Heart left ventricle (tissue), 16 donors: Measurements from ENCODE around the gene NSD2. TPM values are rescaled to one million over a fixed set of nuclear protein-coding genes. Genes with fewer than 3 reads are reported as not detected.

Source experiments
- ATAC-seq, 4 donors: fragments of 200-7000 bp; cut with Tn5 transposase; one replicate each; pipeline ENCODE4 v1.9.1; 2020 to 2022; ENCODE audit warnings: moderate library complexity in 4 of 4, mild to moderate bottlenecking in 3 of 4, moderate number of reproducible peaks in 1 of 4
- DNase-seq, 5 donors: peaks; one replicate each; pipeline ENCODE4 v3.0.0-alpha.2; 2020
- H3K27ac ChIP-seq, 12 donors: fragments of 200-600 bp; sonication (generic) in 4 of 12; one replicate each; pipeline versions ENCODE4 v1.5.0 to v1.8.0; 2016 to 2022; ENCODE audit warnings: mild to moderate bottlenecking in 2 of 12
- H3K27me3 ChIP-seq, 9 donors: fragments of 200-600 bp; sonication (generic) in 2 of 9; one replicate each; pipeline versions ENCODE4 v1.5.1 to v1.8.0; 2016 to 2022; ENCODE audit warnings: mild to moderate bottlenecking in 3 of 9
- H3K36me3 ChIP-seq, 9 donors: fragments of 200-600 bp; sonication (generic) in 2 of 9; one replicate each; pipeline versions ENCODE4 v1.5.0 to v1.8.0; 2018 to 2022; ENCODE audit warnings: mild to moderate bottlenecking in 2 of 9
- H3K4me1 ChIP-seq, 12 donors: fragments of 200-600 bp; sonication (generic) in 4 of 12; one replicate each; pipeline versions ENCODE4 v1.5.0 to v1.8.0; 2016 to 2022; ENCODE audit warnings: mild to moderate bottlenecking in 3 of 12
- H3K4me3 ChIP-seq, 12 donors: fragments of 200-600 bp; sonication (generic) in 4 of 12; one replicate each; pipeline versions ENCODE4 v1.5.0 to v1.8.0; 2017 to 2022; ENCODE audit warnings: mild to moderate bottlenecking in 9 of 12, moderate library complexity in 4 of 12
- H3K9me3 ChIP-seq, 12 donors: fragments of 200-600 bp; sonication (generic) in 4 of 12; one replicate each; pipeline versions ENCODE4 v1.5.0 to v1.8.0; 2016 to 2022; ENCODE audit warnings: mild to moderate bottlenecking in 1 of 12
- POLR2A ChIP-seq, 2 donors: fragments of 450-650 bp; IDR thresholded peaks; one replicate each; pipeline ENCODE4 v1.6.1; 2017; ENCODE audit warnings: antibody characterized with exemption in 2 of 2, mild to moderate bottlenecking in 2 of 2, moderate library complexity in 2 of 2
- WGBS, 4 donors: extraction: QIAGEN DNeasy Blood & Tissue Kit in 2 of 4; methylation state at CpG; one replicate each; pipeline versions ENCODE4 v1.1.5 to v1.1.7; 2013 to 2018; 5-methylcytosine and 5-hydroxymethylcytosine counted together
- intact Hi-C, 10 donors: fragments of 100-400 bp; cut with DNase I; formaldehyde crosslinking; loops; one replicate each; pipeline versions ENCODE4 v1.11.1 to v1.14.2; 2022
- polyA plus RNA-seq, 2 donors: library from polyadenylated mRNA; stranded (reverse); fragments of 200-250 nt; gene quantifications; one replicate each; pipeline ENCODE4 v1.2.3, GENCODE V29; 2013
- total RNA-seq, 9 donors: library from RNA; depleted of rRNA in 2 of 9; stranded (reverse); fragments of >200 nt in 2 of 9; fragmentation: NEBNext Ultra II Directional in 3 of 9; extraction: Animal tissue kit (Norgen Biotek cat#: 25700) in 3 of 9; gene quantifications; one replicate each; pipeline versions ENCODE4 v1.1.0 to v1.2.4, GENCODE V29; 2016 to 2023
- TF ChIP-seq, protein P1 (sequence below), 12 donors: fragments of 200-600 bp; sonication (generic) in 4 of 12; IDR thresholded peaks; one replicate each; pipeline versions ENCODE4 v1.5.0 to v1.8.0; 2018 to 2022; ENCODE audit warnings: antibody characterized with exemption in 12 of 12, mild to moderate bottlenecking in 5 of 12
- donor health status: ischemic (EF 13 %, LVEDD 7.1; RV severe dilation, severe dysfunction).
- donor health status: healthy with polysubstance abuse.
- donor health status: DM: no; HTN: yes; CAD: no.
- donor health status: DM: no; HTN: no; CAD: no.
- donor health status: ischemic (EF 25% LVEDD 6.9; RV normal size, moderate dysfunction).
- donor health status: ischemic (EF 25% LVEDD 5.7; RV mildly dilated, moderate dysfunction).
- donor health status: healthy.
- donor health status: DM: yes; HTN: yes; CAD: no.
- donor health status: ischemic (EF 35%, LVEDD 5.7; RV mildly dilated, moderate dysfunction).
- donor health status: nonischemic (EF 11% LVEDD 7.7; RV severe dilation, severe dysfunction).
- donor health status: DM: yes; HTN: yes; CAD: no.
- donor health status: PGD.
- donor health status: ischemic (EF 29% LVEDD 5.4; RV normal size, mild dysfunction).
- donor health status: nonischemic (EF 23%, LVEDD 6.1; RV moderate dilation, normal function).

NSD2 gene
- total and polyA plus RNA-seq, 11 donors, result 11.4 to 63.3 (median 39.0) TPM

DNA sequence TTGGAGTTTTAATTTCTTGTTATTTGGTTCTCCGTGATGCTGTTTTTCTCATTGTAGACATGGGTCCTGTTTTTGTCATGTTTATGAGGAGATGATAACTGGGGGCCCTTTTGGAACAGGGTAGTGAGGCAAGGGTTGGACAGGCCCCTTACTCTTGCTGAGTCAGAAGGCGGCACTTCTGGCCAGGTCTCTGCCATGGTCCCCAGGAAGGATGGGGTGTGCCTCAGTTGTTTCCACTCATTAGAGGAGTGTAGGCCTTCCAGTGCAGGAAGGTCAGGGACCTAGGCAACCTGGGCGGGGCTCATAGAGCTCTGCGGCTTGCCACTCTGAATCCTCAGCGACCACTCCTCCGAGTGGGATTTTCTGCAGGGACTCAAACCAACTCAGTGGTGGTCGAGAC is 69.4 kb downstream of the NSD2 start:
- DNase-seq (no peak), ATAC-seq (peak in 3 of 4 donors; percentile 55 to 69 (median 56))
- Histone ChIP-seq H3K4me1 (peaks cover 0 to 18% (median 10%) of the 10 kb centered on the region in 12 donors), H3K36me3 (peaks cover 0 to 80% (median 59%) of the 10 kb centered on the region in 9 donors), H3K27ac (peak overlapping the region in 10 of 12 donors; percentile 6 to 65 (median 38)), H3K4me3 (no peak overlapping the region), H3K27me3 (no peaks in the 10 kb centered on the region), H3K9me3 (no peaks in the 10 kb centered on the region)
- intact Hi-C loops, result no loop called here
- TF ChIP-seq, protein P1, sequence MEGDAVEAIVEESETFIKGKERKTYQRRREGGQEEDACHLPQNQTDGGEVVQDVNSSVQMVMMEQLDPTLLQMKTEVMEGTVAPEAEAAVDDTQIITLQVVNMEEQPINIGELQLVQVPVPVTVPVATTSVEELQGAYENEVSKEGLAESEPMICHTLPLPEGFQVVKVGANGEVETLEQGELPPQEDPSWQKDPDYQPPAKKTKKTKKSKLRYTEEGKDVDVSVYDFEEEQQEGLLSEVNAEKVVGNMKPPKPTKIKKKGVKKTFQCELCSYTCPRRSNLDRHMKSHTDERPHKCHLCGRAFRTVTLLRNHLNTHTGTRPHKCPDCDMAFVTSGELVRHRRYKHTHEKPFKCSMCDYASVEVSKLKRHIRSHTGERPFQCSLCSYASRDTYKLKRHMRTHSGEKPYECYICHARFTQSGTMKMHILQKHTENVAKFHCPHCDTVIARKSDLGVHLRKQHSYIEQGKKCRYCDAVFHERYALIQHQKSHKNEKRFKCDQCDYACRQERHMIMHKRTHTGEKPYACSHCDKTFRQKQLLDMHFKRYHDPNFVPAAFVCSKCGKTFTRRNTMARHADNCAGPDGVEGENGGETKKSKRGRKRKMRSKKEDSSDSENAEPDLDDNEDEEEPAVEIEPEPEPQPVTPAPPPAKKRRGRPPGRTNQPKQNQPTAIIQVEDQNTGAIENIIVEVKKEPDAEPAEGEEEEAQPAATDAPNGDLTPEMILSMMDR (IDR thresholded peaks at IDR 0.05), result no peak
- TF ChIP-seq POLR2A (IDR thresholded peaks at IDR 0.05), result no peak
- WGBS, 4 donors, result 81 to 86% (median 83%) methylated on average over 7 of the region's 7 CpGs

DNA sequence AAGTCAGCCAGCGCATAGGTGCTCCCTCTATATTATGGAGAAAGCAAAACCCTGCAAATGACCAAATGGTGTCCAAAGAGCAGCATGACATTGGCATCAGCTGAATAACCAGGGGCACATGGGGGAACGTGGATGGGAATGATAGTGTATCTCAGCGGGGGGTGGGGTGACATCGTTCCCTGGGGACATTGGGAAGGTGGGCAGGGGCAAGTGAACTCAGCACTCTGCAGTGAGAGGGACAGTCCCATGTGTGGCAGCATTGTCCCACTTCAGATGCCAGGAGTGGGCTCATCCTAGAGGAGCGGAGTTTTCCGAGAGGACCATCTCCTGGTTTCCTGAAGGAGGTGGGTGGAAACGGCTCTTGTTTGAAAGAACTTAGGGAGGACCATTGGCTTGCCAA is 72.7 kb downstream of the NSD2 start:
- Histone ChIP-seq H3K27ac (no peak overlapping the region), H3K4me3 (no peak overlapping the region), H3K9me3 (no peaks in the 10 kb centered on the region), H3K4me1 (peaks cover 0 to 18% (median 10%) of the 10 kb centered on the region in 12 donors), H3K27me3 (no peaks in the 10 kb centered on the region), H3K36me3 (peaks cover 0 to 69% (median 48%) of the 10 kb centered on the region in 9 donors)
- intact Hi-C loops, result no loop called here
- TF ChIP-seq, protein P1 (IDR thresholded peaks at IDR 0.05), result no peak
- DNase-seq, result no peak
- WGBS, 4 donors, result 92 to 95% (median 94%) methylated on average over 7 of the region's 7 CpGs
- no peak for ATAC-seq

DNA sequence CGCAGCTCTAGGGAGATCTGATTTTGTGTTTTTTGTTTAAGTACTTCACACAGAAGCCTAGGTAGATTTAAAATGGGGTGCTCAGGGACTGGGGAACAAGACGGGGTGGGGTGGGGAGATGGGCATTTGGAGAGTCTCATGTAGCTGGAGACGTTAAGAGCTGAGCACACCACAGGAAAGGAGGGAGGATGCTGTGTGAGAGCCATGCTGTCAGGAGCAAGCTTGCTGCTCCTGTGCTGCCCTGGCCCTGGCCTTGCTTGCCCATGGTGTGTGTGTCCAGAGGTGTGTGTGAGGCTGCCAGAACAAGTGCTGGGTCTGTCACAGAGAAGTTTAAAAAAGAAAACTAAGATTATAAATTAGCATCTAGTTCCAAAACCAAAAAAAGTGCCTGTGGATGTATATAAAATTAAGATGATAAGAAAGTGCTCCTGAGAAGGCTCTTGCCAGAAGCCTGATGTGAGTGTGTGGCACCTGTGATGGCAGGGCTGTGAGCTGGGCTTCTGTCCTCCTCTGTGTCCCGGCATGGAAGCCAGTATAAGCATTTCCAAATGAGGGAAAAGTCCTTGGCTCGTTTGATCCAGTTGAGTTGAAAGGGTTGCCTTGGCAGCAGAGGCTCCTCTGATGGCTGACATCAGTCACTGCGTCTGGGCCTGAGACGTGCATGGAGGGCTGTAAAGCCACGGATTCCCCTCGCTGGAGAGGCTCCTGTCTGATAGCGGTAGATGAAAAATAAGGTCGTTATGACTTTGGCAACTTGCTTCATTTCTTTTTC is 74.1 kb downstream of the NSD2 start:
- Histone ChIP-seq H3K27ac (no peak overlapping the region), H3K9me3 (no peaks in the 10 kb centered on the region)
- ATAC-seq, result peak in 1 of 4 donors; percentile 21

DNA sequence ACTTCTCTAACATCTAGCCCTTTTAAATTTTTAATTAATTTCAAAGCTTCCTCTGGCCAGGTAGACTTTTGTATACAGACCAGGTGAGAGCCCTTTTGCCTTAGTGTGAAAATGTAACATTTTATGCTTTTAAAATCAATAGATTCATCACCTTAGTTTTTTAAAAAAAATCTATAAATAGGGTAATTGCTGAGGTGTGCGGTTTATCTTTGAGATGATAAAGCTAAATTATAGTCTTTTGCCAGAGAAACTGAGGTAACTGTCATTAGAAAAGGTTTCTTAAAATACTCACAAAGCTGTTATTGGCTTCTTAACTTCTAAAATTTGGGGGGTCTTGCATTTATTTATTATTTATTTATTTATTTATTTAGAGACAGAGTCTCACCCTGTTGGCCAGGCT is 74.7 kb downstream of the NSD2 start:
- H3K36me3 ChIP-seq, result peaks cover 0 to 59% (median 33%) of the 10 kb centered on the region in 9 donors

More for the DNA sequence above, 74.1 kb downstream of the NSD2 start:
- TF ChIP-seq, protein P1 (IDR thresholded peaks at IDR 0.05), result no peak
- TF ChIP-seq POLR2A (IDR thresholded peaks at IDR 0.05), result no peak
- peaks cover 0 to 63% (median 37%) of the 10 kb centered on the region in 9 donors for H3K36me3 ChIP-seq
- H3K27me3 ChIP-seq, result no peaks in the 10 kb centered on the region
- H3K4me1 ChIP-seq, result peaks cover 0 to 9% (median 5%) of the 10 kb centered on the region in 12 donors
- DNase-seq, result no peak
- 76 to 79% (median 78%) methylated on average over 11 of the region's 11 CpGs for WGBS, 4 donors
- intact Hi-C loops, result no loop called here
- H3K4me3 ChIP-seq, result no peak overlapping the region

More for the DNA sequence above, 74.7 kb downstream of the NSD2 start:
- intact Hi-C loops, result no loop called here
- H3K27me3 ChIP-seq, result no peaks in the 10 kb centered on the region
- 96 to 100% (median 98%) methylated on average over 1 of the region's 1 CpG for WGBS, 4 donors
- DNase-seq (no peak), ATAC-seq (no peak)
- H3K27ac ChIP-seq, result no peak overlapping the region
- no peaks in the 10 kb centered on the region for H3K9me3 ChIP-seq
- no peak for TF ChIP-seq POLR2A (IDR thresholded peaks at IDR 0.05)
- TF ChIP-seq, protein P1 (IDR thresholded peaks at IDR 0.05), result no peak
- no peak overlapping the region for H3K4me3 ChIP-seq
- peaks cover 0 to 3% (median 0%) of the 10 kb centered on the region in 12 donors for H3K4me1 ChIP-seq
